C4-2B (cell line): ENCODE results near the gene ZBTB25.
A peak's percentile ranks its signal among the peaks of the same experiment; 100 is the strongest.
"Not testable (repeated sequence)": the region's sequence is repeated elsewhere in the genome, so short reads cannot be mapped to it uniquely, and the experiment has no call there.

ENCODE experiments used
- H3K27ac ChIP-seq: fragments of 450-650 bp; 2 replicates; pipeline ENCODE4 v1.5.1; 2017
- ZFX ChIP-seq: fragments of 450-650 bp; IDR thresholded peaks from 2 replicates; pipeline ENCODE4 v1.6.1; 2017
- TF ChIP-seq, protein P1 (sequence below): fragments of 450-650 bp; conservative IDR thresholded peaks from 2 replicates; pipeline ENCODE4 v1.5.1; 2017; ENCODE audit warnings: mild to moderate bottlenecking

ZBTB25 gene

DNA sequence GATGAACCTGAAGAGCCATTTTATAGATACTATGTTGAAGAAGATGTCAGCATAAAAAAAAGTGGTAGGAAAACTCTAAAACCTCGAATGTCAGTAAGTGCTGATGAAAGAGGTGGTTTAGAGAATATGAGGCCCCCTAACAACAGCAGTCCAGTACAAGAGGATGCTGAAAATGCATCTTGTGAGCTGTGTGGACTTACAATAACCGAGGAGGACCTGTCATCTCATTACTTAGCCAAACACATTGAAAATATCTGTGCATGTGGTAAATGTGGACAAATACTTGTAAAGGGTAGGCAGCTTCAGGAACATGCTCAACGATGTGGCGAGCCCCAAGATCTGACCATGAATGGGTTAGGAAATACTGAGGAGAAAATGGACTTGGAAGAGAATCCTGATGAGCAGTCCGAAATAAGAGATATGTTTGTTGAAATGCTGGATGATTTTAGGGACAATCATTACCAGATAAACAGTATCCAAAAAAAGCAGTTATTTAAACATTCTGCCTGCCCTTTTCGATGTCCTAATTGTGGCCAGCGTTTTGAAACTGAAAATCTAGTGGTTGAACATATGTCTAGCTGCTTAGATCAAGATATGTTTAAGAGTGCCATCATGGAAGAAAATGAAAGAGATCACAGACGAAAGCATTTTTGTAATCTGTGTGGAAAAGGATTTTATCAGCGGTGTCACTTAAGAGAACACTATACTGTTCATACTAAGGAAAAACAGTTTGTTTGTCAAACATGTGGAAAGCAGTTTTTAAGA is 19.1 kb upstream of the ZBTB25 start:
- TF ChIP-seq, protein P1, sequence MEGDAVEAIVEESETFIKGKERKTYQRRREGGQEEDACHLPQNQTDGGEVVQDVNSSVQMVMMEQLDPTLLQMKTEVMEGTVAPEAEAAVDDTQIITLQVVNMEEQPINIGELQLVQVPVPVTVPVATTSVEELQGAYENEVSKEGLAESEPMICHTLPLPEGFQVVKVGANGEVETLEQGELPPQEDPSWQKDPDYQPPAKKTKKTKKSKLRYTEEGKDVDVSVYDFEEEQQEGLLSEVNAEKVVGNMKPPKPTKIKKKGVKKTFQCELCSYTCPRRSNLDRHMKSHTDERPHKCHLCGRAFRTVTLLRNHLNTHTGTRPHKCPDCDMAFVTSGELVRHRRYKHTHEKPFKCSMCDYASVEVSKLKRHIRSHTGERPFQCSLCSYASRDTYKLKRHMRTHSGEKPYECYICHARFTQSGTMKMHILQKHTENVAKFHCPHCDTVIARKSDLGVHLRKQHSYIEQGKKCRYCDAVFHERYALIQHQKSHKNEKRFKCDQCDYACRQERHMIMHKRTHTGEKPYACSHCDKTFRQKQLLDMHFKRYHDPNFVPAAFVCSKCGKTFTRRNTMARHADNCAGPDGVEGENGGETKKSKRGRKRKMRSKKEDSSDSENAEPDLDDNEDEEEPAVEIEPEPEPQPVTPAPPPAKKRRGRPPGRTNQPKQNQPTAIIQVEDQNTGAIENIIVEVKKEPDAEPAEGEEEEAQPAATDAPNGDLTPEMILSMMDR, result no peak
- TF ChIP-seq ZFX, result no peak
- no peak overlapping the region for H3K27ac ChIP-seq

GRCh38 chr14:64520699-64521098 is 17.1 kb upstream of the ZBTB25 start:
- TF ChIP-seq, protein P1, result no peak
- no peak for TF ChIP-seq ZFX
- H3K27ac ChIP-seq, result no peak overlapping the region; the same call in 1 of the 2 replicates

GRCh38 chr14:64518229-64518628 is 14.6 kb upstream of the ZBTB25 start:
- H3K27ac ChIP-seq, result no peak overlapping the region
- TF ChIP-seq, protein P1, result no peak
- TF ChIP-seq ZFX, result no peak

DNA sequence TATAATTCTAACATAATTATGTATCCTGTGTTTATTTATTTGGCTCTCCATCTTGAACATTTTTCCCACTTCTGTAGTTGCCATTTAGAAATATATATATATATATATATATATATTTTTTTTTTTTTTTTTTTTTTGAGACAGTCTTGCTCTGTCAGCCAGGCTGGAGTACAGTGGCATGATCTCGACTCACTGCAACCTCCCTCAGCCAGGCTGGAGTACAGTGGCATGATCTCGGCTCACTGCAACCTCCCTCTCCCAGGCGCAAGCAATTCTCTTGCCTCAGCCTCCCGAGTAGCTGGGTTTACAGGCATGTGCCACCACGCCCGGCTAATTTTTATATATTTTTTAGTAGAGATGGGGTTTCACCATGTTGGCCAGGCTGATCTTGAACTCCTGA is 14.0 kb upstream of the ZBTB25 start:
- not testable (repeated sequence) for H3K27ac ChIP-seq

DNA sequence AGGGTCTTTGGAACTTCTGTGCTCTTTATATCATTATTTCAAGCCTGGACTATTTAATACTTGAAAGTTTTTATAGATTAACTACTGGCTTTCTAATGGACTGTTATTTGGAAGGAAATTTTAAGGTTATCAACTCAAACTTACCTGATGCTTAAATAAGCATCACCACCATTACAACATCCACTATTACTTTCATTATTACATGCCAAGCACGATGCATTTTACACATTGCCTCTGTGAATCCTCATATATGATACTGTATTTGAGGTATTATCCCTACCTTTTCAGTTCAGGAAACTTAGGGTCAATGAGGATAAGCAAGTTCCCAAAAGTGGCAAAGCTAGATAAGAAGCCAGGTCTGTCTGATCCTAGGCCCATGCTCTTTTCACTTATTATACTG is 13.3 kb upstream of the ZBTB25 start:
- no peak overlapping the region for H3K27ac ChIP-seq

DNA sequence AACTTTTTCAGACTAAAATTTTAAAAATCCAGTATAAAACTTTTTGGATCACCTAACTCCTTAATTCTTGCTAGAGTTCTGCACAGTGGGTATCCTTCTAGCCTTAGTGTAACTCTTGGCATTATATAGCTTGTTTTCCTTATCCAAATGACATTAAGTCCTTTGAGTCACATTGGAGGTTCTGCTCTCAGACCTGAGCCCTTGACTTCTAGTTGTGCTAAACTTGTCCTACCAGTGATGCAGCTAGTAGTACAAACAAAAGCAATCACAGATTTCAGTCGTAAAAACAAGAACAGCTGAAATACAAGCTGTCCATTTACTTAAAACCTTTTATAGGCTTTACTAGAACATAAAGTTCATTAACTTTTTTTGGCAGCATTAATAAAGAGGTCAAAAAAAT is 11.4 kb upstream of the ZBTB25 start:
- H3K27ac ChIP-seq, result peak overlapping the region; percentile 82
- TF ChIP-seq, protein P1, result no peak
- TF ChIP-seq ZFX, result no peak

More for the DNA sequence above, 13.3 kb upstream of the ZBTB25 start:
- no peak for TF ChIP-seq ZFX
- TF ChIP-seq, protein P1, result no peak

DNA sequence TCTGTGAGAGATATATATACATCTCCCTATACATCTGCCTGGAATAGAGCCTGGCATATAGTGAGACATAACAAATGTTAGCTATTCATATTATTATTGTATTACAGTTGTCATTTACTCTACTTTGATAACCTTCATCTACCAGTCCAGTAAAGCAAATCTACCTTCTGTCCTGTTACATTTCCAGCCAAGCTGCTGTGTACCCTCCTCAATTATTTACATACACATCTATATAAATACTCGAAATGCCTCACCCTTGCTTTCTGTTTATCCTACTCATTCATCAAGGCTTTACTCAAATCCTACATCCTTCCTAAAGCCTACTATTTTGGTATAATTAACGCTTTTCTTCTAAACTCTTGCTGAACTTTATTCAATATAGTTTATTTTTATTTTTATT is 9.6 kb upstream of the ZBTB25 start:
- no peak for TF ChIP-seq ZFX
- TF ChIP-seq, protein P1, result no peak
- peak overlapping the region; percentile 55 for H3K27ac ChIP-seq
